ENCODE measurements around the gene CD300C. TPM values are rescaled to one million over a fixed set of nuclear protein-coding genes. Genes with fewer than 3 reads are reported as not detected.
A peak's percentile ranks its signal among the peaks of the same experiment; 100 is the strongest.

CD300C gene
- total and polyA plus RNA-seq, 10 of the 15 experiments (the other 5 are each of a cell fraction or from before 2014, with no cell fraction given): 0.12 to 0.38 (median 0.23) TPM; not detected in 3

- TF ChIP-seq RELB (IDR thresholded peaks at IDR 0.05; ENCODE audit: low read depth): 0 out of 2 replicates have a peak, but pooled peaks have one; percentile 23
- TF ChIP-seq CHD1 (IDR thresholded peaks at IDR 0.05; ENCODE audit: low read depth, low read length): no peak
- TF ChIP-seq PAX5 (IDR thresholded peaks at IDR 0.05; ENCODE audit: borderline replicate concordance, low read depth, low read length): peak; percentile 62; the same call in 1 of the 2 replicates
- TF ChIP-seq ZNF687 (IDR thresholded peaks at IDR 0.05): 0 out of 2 replicates have a peak, but pooled peaks have one; percentile 44
- no peak for TF ChIP-seq ZNF592 (IDR thresholded peaks at IDR 0.05)
- peak; percentile 72 for TF ChIP-seq IKZF1 (conservative IDR thresholded peaks at IDR 0.05)
- peak; percentile 22 for TF ChIP-seq SP1 (IDR thresholded peaks at IDR 0.05; ENCODE audit: low read depth, low read length)
- peak; percentile 42 for TF ChIP-seq MEF2B (IDR thresholded peaks at IDR 0.05; ENCODE audit: partially characterized antibody, poor library complexity, severe bottlenecking)
- TF ChIP-seq ELK1 (IDR thresholded peaks at IDR 0.05; ENCODE audit: low read depth, low read length): no peak
- TF ChIP-seq BHLHE40 (IDR thresholded peaks at IDR 0.05; ENCODE audit: borderline replicate concordance in 1 of 2, low read depth in 2 of 2, low read length in 1 of 2): peak in 1 of 2 experiments; percentile 58; a peak in 1 of 4 replicates
- peak; percentile 83 for TF ChIP-seq RUNX3 (IDR thresholded peaks at IDR 0.05; ENCODE audit: low read length)
- peak; percentile 50; the same call in 1 of the 2 replicates for TF ChIP-seq ATF7 (IDR thresholded peaks at IDR 0.05; ENCODE audit: low read depth)
- peak; percentile 39; the same call in 1 of the 2 replicates for TF ChIP-seq GATAD2B (conservative IDR thresholded peaks at IDR 0.05; ENCODE audit: low read depth)
- TF ChIP-seq E4F1 (IDR thresholded peaks at IDR 0.05; ENCODE audit: borderline replicate concordance, partially characterized antibody): no peak
- TF ChIP-seq MTA2 (IDR thresholded peaks at IDR 0.05; ENCODE audit: low read depth): peak; percentile 68; the same call in 1 of the 2 replicates
Measured at GRCh38 chr17:74521701-74522201, 24.2 kb downstream of the CD300C start (continued).

All from GM12878 (cell line).